Measurements from ENCODE around the gene GALNT18. TPM values are rescaled to one million over a fixed set of nuclear protein-coding genes. Genes with fewer than 3 reads are reported as not detected.

The GALNT18 gene
- total RNA-seq, 1 donor from 2014 or later: 2.1 TPM

GRCh38 chr11:11491589-11491988 is 130.2 kb downstream of the GALNT18 start:
- DNase-seq (ENCODE audit: low spot score, unreplicated experiment): no peak
- no peak for TF ChIP-seq CTCF (IDR thresholded peaks at IDR 0.05; ENCODE audit: unreplicated experiment)
- Mint-ChIP-seq H3K27ac (no peak overlapping the region), H3K36me3 (ENCODE audit: insufficient read depth) (no peaks in the 10 kb centered on the region), H3K9me3 (ENCODE audit: low read depth) (no peaks in the 10 kb centered on the region), H3K4me3 (ENCODE audit: low read depth) (no peak overlapping the region), H3K27me3 (peaks cover 6% of the 10 kb centered on the region), H3K4me1 (ENCODE audit: low read depth) (no peaks in the 10 kb centered on the region)

GRCh38 chr11:11491014-11491413 is 130.8 kb downstream of the GALNT18 start:
- Mint-ChIP-seq H3K4me1 (ENCODE audit: low read depth) (no peaks in the 10 kb centered on the region), H3K27me3 (peaks cover 6% of the 10 kb centered on the region), H3K4me3 (ENCODE audit: low read depth) (no peak overlapping the region), H3K27ac (no peak overlapping the region), H3K9me3 (ENCODE audit: low read depth) (no peaks in the 10 kb centered on the region), H3K36me3 (ENCODE audit: insufficient read depth) (no peaks in the 10 kb centered on the region)
- no peak for DNase-seq (ENCODE audit: low spot score, unreplicated experiment)
- TF ChIP-seq CTCF (IDR thresholded peaks at IDR 0.05; ENCODE audit: unreplicated experiment): no peak

- no peak for DNase-seq (ENCODE audit: low spot score, unreplicated experiment)
- Mint-ChIP-seq H3K4me3 (ENCODE audit: low read depth) (no peak overlapping the region), H3K9me3 (ENCODE audit: low read depth) (no peaks in the 10 kb centered on the region), H3K27me3 (peaks cover 5% of the 10 kb centered on the region), H3K4me1 (ENCODE audit: low read depth) (no peaks in the 10 kb centered on the region), H3K36me3 (ENCODE audit: insufficient read depth) (no peaks in the 10 kb centered on the region), H3K27ac (no peak overlapping the region)
- no peak for TF ChIP-seq CTCF (IDR thresholded peaks at IDR 0.05; ENCODE audit: unreplicated experiment)
Measured at GRCh38 chr11:11486423-11486822, 135.4 kb downstream of the GALNT18 start.

GRCh38 chr11:11486002-11486401 is 135.8 kb downstream of the GALNT18 start:
- no peaks in the 10 kb centered on the region for H3K9me3 Mint-ChIP-seq (ENCODE audit: low read depth)
- no peak for TF ChIP-seq CTCF (IDR thresholded peaks at IDR 0.05; ENCODE audit: unreplicated experiment)
- no peak for DNase-seq (ENCODE audit: low spot score, unreplicated experiment)
- no peaks in the 10 kb centered on the region for H3K36me3 Mint-ChIP-seq (ENCODE audit: insufficient read depth)
- peaks cover 5% of the 10 kb centered on the region for H3K27me3 Mint-ChIP-seq
- no peak overlapping the region for H3K4me3 Mint-ChIP-seq (ENCODE audit: low read depth)
- H3K4me1 Mint-ChIP-seq (ENCODE audit: low read depth): no peaks in the 10 kb centered on the region
- no peak overlapping the region for H3K27ac Mint-ChIP-seq

- peaks cover 14% of the 10 kb centered on the region for H3K27me3 Mint-ChIP-seq
- DNase-seq (ENCODE audit: low spot score, unreplicated experiment): no peak
- H3K27ac Mint-ChIP-seq: no peak overlapping the region
- H3K36me3 Mint-ChIP-seq (ENCODE audit: insufficient read depth): no peaks in the 10 kb centered on the region
- no peak overlapping the region for H3K4me3 Mint-ChIP-seq (ENCODE audit: low read depth)
- H3K4me1 Mint-ChIP-seq (ENCODE audit: low read depth): no peaks in the 10 kb centered on the region
- TF ChIP-seq CTCF (IDR thresholded peaks at IDR 0.05; ENCODE audit: unreplicated experiment): no peak
- no peaks in the 10 kb centered on the region for H3K9me3 Mint-ChIP-seq (ENCODE audit: low read depth)
Measured at GRCh38 chr11:11483627-11484026, 138.2 kb downstream of the GALNT18 start.

All from progenitor cell of endocrine pancreas (in vitro differentiated cells).